Measurements from ENCODE around the gene CMTM5.

The CMTM5 gene

DNA sequence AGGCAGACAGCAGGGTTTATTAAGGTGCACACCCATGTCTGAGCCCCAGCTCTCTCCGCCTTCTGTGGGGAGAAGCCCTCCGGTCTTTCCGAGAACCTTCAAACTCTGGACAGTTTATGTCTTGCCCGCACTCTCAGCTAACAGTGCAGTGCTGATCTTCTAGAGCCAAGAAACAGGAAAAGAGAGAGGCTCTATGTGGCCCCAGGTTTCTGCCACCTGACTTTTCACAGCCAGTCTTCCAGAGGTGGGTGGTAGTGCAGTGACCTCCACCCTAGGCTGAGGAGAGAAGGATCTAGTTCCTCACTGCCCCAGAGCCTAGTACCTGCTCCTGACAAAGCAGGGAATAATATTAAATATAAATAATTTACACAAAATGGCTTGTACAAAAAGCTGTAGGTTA lies 20.2 kb upstream of the CMTM5 start:
- no peak overlapping the region for H3K4me3 ChIP-seq (ENCODE audit: low read depth, low read length)
- DNase-seq (ENCODE audit: low read depth): no peak

DNA sequence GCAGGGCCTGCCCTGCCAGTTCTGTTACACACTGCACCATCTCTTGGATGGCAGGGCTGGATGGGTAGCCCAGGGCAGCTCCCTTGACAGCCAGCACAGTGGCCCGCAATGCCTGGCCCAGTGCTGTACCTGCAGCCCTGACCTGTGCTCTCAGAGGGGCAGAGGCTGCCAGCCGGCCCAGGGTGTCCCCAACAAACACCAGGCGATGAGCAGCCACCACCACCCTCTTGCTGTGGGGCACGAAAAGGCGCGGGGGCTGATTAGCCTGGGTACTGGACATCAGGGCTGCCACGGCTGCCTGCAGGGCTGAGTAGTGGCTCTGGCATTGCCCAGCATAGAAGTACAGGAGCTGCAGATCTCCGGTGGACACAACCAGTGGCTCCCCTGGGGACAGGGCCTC lies 19.6 kb upstream of the CMTM5 start:
- H3K4me3 ChIP-seq (ENCODE audit: low read depth, low read length): no peak overlapping the region
- DNase-seq (ENCODE audit: low read depth): no peak

GRCh38 chr14:23358042-23358441 lies 18.8 kb upstream of the CMTM5 start:
- no peak overlapping the region for H3K4me3 ChIP-seq (ENCODE audit: low read depth, low read length)

DNA sequence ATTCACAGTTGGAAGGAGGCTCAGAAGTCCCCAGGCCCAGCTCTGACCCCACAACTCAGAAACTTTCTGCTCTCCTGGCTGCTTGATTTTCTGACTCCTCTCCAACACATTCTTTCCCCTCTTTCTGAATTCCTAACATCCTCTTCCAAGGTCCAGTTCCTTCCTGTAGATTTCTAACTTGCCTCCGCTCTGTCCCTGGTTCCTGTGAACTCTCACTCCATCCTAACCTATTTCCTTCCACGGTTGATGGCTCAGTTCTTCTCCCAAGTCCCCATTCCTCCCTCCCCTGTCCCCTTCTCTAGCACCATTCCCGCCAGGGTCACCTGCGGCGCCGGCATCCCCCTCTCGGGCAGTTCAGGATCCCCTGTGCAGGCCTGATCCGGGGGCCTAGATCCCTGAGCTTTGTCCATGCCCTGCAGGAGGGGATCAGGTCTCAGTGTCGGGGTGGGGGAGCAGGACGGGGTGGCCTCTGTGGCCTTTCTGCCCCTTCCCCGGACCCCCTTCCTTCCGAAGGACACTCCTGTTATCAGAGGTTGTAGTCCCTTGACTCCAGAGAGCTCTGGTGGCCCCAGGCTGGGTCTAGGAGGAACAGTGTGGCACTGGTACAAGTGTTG lies 18.2 kb upstream of the CMTM5 start:
- no peak for DNase-seq (ENCODE audit: low read depth)
- no peak overlapping the region for H3K4me3 ChIP-seq (ENCODE audit: low read depth, low read length)

More at GRCh38 chr14:23358042-23358441, 18.8 kb upstream of the CMTM5 start:
- no peak for DNase-seq (ENCODE audit: low read depth)

GRCh38 chr14:23359167-23359626 lies 17.6 kb upstream of the CMTM5 start:
- DNase-seq (ENCODE audit: low read depth): no peak
- H3K4me3 ChIP-seq (ENCODE audit: low read depth, low read length): no peak overlapping the region

- no peak for DNase-seq (ENCODE audit: low read depth)
- H3K4me3 ChIP-seq (ENCODE audit: low read depth, low read length): no peak overlapping the region
Measured at GRCh38 chr14:23359722-23360447, 17.0 kb upstream of the CMTM5 start.

GRCh38 chr14:23360496-23360895 lies 16.4 kb upstream of the CMTM5 start:
- H3K4me3 ChIP-seq (ENCODE audit: low read depth, low read length): no peak overlapping the region
- no peak for DNase-seq (ENCODE audit: low read depth)

DNA sequence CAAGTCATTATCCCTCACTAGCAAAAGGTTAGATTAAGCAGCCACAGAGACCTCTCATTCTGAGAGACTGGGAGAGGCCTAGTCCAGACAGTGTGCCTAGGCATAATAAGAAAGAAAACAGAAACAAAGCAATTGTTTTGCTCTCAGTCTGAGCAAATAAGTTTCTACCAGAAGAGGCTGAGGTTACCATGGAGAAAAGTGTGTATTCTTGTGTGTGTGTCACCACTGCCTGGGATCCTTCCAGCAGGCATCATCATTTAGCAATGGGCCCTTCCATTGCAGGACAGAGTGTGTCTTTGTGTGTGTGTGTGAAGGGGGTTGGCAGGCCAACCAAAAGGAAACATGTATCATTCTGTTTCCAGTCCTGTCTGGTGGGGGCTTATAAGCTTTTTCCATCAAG lies 15.5 kb upstream of the CMTM5 start:
- no peak overlapping the region for H3K4me3 ChIP-seq (ENCODE audit: low read depth, low read length)
- no peak for DNase-seq (ENCODE audit: low read depth)

GRCh38 chr14:23361763-23362162 lies 15.1 kb upstream of the CMTM5 start:
- DNase-seq (ENCODE audit: low read depth): no peak
- no peak overlapping the region for H3K4me3 ChIP-seq (ENCODE audit: low read depth, low read length)

GRCh38 chr14:23362200-23362599 lies 14.6 kb upstream of the CMTM5 start:
- H3K4me3 ChIP-seq (ENCODE audit: low read depth, low read length): no peak overlapping the region
- DNase-seq (ENCODE audit: low read depth): no peak

DNA sequence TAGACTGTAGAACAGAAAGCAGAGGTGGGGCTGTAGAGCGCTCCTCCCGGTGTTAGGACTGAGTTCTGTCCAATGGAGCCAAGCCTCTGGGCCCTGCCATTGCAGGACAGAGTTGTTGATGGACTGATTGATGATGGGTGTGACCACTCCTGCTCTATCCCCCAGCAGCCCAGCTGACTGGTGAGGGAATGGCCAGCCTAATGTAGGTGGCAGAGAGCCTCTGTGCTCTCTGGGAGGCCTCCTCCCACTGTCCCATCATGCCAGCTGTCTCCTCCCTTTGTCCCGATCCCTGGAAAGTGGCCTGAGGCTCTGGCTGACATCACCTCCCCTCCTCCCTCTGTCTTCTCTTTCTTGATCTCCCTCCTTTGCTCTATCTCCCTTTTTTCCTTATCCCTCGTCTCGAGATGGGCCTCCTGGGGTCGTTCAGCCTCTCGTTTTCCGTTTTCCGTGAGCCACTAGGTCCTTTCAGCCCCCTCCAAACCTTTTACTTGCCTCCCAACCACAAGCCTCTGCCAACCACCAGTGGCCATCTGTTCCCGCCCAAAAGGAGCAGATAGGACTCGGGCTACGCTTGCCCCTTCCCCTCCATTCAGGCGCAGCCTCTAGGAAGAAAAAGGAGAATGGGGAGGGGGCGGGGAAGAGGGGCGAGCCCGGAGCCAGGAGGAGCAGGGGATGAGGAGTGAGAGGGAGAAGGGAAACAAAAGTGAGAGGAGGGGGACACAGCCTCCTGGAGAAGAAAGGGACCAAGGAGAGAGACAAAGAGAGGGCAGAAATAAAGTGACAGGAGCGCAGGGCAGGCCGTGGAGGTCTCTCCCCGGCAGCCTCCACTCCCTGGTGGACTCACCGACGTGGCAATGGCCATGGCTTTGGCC lies 12.4 kb upstream of the CMTM5 start:
- peak overlapping the region; percentile 51 for H3K4me3 ChIP-seq (ENCODE audit: low read depth, low read length)
- DNase-seq (ENCODE audit: low read depth): no peak

DNA sequence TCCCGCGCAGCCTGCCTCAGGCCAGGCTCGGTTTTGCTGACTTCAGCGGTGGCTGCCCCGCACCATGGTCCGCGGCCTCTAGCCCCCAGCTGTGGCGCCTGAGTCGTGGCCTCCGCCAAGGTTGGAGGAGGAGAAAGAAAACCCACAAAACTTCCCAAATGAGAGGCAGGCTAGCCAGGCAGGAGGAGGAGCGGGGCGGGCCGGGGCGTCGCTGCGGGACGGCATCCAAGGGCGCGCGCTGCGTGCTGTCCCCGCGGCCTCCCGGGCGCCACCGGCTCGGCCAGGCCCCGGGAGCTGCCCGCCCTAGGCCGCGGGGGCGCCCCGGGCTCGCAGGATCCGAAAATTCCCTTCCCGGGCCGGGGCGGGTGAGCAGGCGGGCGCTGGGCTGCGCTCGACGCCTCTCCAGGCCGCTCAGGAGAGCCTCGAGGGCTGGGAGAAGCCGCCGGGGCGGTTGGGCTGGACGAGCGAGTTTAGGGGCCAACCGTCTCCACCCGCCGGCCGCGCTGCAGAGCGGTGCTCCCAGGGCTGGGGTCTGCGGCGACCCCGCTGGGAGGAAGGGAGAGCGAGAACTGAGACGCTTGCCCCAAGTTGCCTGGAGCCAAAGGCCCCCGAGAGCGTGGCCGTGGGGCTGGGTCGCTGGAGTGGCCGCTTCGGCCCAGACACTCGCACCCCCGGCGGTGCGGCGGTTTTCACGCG lies 11.7 kb upstream of the CMTM5 start, which contains the start of gene EFS:
EFS (minus strand) TSS at position 137 of the 696 bp plus-strand sequence. CDS start 147 bp downstream, outside the sequence.
- DNase-seq (ENCODE audit: low read depth): no peak

DNA sequence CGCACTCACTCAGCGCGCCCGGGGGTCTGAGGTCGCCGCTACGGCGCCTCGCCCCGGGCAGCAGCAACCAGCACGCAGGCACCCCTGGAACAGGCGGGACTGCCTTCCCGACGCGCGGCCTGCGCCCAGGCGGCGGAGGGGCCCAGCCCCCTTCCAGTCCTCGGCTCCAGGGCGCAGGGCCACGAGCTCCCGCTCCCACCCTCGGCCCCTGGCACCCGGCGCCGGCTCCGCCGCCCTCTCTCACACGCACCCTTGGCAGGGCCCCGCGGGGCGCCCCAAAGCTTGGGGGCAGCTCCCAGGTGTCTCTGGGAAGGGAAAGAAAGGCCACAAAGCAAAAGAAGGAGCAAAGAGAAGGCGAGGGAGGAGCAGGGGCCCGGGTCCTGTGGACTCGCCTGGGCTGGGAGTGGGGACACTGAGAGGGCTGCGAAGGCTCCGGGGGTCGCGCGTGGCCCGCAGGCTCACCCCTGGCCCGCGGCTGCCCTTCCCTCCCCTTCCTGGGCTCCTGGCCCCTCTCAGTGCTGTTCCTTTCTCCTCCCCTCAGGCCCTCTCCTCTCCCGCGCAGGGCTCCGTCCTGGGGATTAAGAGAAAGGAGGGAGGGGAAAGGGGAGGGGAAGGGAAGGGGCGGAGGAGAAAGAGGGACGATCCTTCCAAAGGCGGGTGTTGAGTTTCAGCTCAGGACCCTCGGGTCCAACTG lies 11.0 kb upstream of the CMTM5 start:
- DNase-seq (ENCODE audit: low read depth): no peak
- H3K4me3 ChIP-seq (ENCODE audit: low read depth, low read length): peak overlapping the region; percentile 51

More for the DNA sequence above, 11.7 kb upstream of the CMTM5 start, which contains the start of gene EFS:
- H3K4me3 ChIP-seq (ENCODE audit: low read depth, low read length): peak within 1 kb of the TSS; percentile 51

GRCh38 chr14:23366426-23366921 lies 10.4 kb upstream of the CMTM5 start:
- DNase-seq (ENCODE audit: low read depth): no peak
- H3K4me3 ChIP-seq (ENCODE audit: low read depth, low read length): peak overlapping the region; percentile 51

GRCh38 chr14:23370221-23370620 lies 6.6 kb upstream of the CMTM5 start:
- DNase-seq (ENCODE audit: low read depth): no peak
- H3K4me3 ChIP-seq (ENCODE audit: low read depth, low read length): no peak overlapping the region

DNA sequence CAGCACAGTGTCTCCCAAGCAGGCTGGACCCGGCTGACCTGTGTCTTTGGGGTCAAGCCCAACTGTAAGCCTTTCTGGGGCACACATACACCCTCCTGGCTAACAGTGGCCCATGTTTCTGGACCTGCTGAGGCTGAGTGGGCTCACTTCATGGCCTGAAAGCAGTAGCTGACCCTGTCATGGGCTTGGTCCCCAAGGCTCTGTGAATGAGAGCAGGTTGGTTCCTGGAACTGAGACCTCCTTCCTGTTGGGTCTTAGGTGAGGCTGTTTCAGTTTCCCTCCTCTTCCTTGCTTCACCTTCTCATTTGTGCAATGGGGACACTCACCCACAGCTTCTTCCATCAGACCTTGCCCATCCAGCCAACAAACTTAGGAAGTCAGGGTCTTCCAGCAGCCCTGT lies 5.0 kb upstream of the CMTM5 start:
- no peak overlapping the region for H3K4me3 ChIP-seq (ENCODE audit: low read depth, low read length)
- DNase-seq (ENCODE audit: low read depth): no peak

GRCh38 chr14:23372509-23372908 lies 4.3 kb upstream of the CMTM5 start, which contains the start of gene IL25:
TSS of gene IL25 (plus strand) at chr14:23372809.
- DNase-seq (ENCODE audit: low read depth): no peak
- no peak within 1 kb of the TSS for H3K4me3 ChIP-seq (ENCODE audit: low read depth, low read length)

GRCh38 chr14:23373041-23373440 lies 3.8 kb upstream of the CMTM5 start:
- DNase-seq (ENCODE audit: low read depth): no peak
- H3K4me3 ChIP-seq (ENCODE audit: low read depth, low read length): no peak overlapping the region

All from skeletal muscle cell (primary cell).